ENCODE results near the gene HMG20A.

Gene HMG20A

GRCh38 chr15:77518458-77518857, 97.8 kb downstream of the HMG20A start:
- Histone ChIP-seq H3K9ac (no peak overlapping the region), H2AFZ (no peak overlapping the region), H3K4me3 (ENCODE audit: low read depth, low read length) (no peak overlapping the region), H3K27me3 (ENCODE audit: control insufficient read depth, insufficient read depth, low read length) (no peaks in the 10 kb centered on the region), H3K4me2 (ENCODE audit: low read length) (no peak overlapping the region), H3K9me3 (ENCODE audit: control insufficient read depth, low read length) (no peaks in the 10 kb centered on the region), H3K27ac (no peak overlapping the region), H3K79me2 (no peaks in the 10 kb centered on the region), H3K36me3 (ENCODE audit: control insufficient read depth, insufficient read depth, low read length) (no peaks in the 10 kb centered on the region), H3K4me1 (no peaks in the 10 kb centered on the region)
- no peak for TF ChIP-seq CTCF (IDR thresholded peaks at IDR 0.05)

GRCh38 chr15:77519540-77519939, 98.9 kb downstream of the HMG20A start:
- no peak overlapping the region for H3K27ac ChIP-seq
- H3K4me3 ChIP-seq (ENCODE audit: low read depth, low read length) = no peak overlapping the region
- no peak for TF ChIP-seq CTCF (IDR thresholded peaks at IDR 0.05)
- H3K9me3 ChIP-seq (ENCODE audit: control insufficient read depth, low read length) = no peaks in the 10 kb centered on the region
- H3K79me2 ChIP-seq = no peaks in the 10 kb centered on the region
- no peaks in the 10 kb centered on the region for H3K36me3 ChIP-seq (ENCODE audit: control insufficient read depth, insufficient read depth, low read length)
- no peak overlapping the region for H3K9ac ChIP-seq
- no peaks in the 10 kb centered on the region for H3K27me3 ChIP-seq (ENCODE audit: control insufficient read depth, insufficient read depth, low read length)
- H3K4me2 ChIP-seq (ENCODE audit: low read length) = no peak overlapping the region
- no peaks in the 10 kb centered on the region for H3K4me1 ChIP-seq
- H2AFZ ChIP-seq = no peak overlapping the region

- Histone ChIP-seq H2AFZ (no peak overlapping the region), H3K4me1 (no peaks in the 10 kb centered on the region), H3K36me3 (ENCODE audit: control insufficient read depth, insufficient read depth, low read length) (no peaks in the 10 kb centered on the region), H3K27ac (no peak overlapping the region), H3K27me3 (ENCODE audit: control insufficient read depth, insufficient read depth, low read length) (no peaks in the 10 kb centered on the region), H3K9ac (no peak overlapping the region), H3K4me2 (ENCODE audit: low read length) (no peak overlapping the region), H3K9me3 (ENCODE audit: control insufficient read depth, low read length) (no peaks in the 10 kb centered on the region), H3K79me2 (no peaks in the 10 kb centered on the region), H3K4me3 (ENCODE audit: low read depth, low read length) (no peak overlapping the region)
- no peak for TF ChIP-seq CTCF (IDR thresholded peaks at IDR 0.05)
Measured at GRCh38 chr15:77521206-77521605, 100.5 kb downstream of the HMG20A start.

- Histone ChIP-seq H3K4me3 (ENCODE audit: low read depth, low read length) (no peak overlapping the region), H3K4me1 (no peaks in the 10 kb centered on the region), H3K9ac (no peak overlapping the region), H3K27me3 (ENCODE audit: control insufficient read depth, insufficient read depth, low read length) (no peaks in the 10 kb centered on the region), H3K79me2 (no peaks in the 10 kb centered on the region), H3K4me2 (ENCODE audit: low read length) (no peak overlapping the region), H3K27ac (no peak overlapping the region), H3K9me3 (ENCODE audit: control insufficient read depth, low read length) (no peaks in the 10 kb centered on the region), H3K36me3 (ENCODE audit: control insufficient read depth, insufficient read depth, low read length) (no peaks in the 10 kb centered on the region), H2AFZ (no peak overlapping the region)
- no peak for TF ChIP-seq CTCF (IDR thresholded peaks at IDR 0.05)
Measured at GRCh38 chr15:77525400-77525811, 104.7 kb downstream of the HMG20A start.

GRCh38 chr15:77525907-77526594, 105.4 kb downstream of the HMG20A start:
- H3K9me3 ChIP-seq (ENCODE audit: control insufficient read depth, low read length) = no peaks in the 10 kb centered on the region
- no peak for TF ChIP-seq CTCF (IDR thresholded peaks at IDR 0.05)
- H3K27me3 ChIP-seq (ENCODE audit: control insufficient read depth, insufficient read depth, low read length) = no peaks in the 10 kb centered on the region
- no peaks in the 10 kb centered on the region for H3K79me2 ChIP-seq
- H3K27ac ChIP-seq = no peak overlapping the region
- no peak overlapping the region for H3K9ac ChIP-seq
- no peaks in the 10 kb centered on the region for H3K4me1 ChIP-seq
- H3K4me2 ChIP-seq (ENCODE audit: low read length) = no peak overlapping the region
- H3K36me3 ChIP-seq (ENCODE audit: control insufficient read depth, insufficient read depth, low read length) = no peaks in the 10 kb centered on the region
- H3K4me3 ChIP-seq (ENCODE audit: low read depth, low read length) = no peak overlapping the region
- H2AFZ ChIP-seq = no peak overlapping the region
